ENCODE results near the gene STX8. TPM values are rescaled to one million over a fixed set of nuclear protein-coding genes. Genes with fewer than 3 reads are reported as not detected.

STX8 gene
- total and polyA plus RNA-seq, 8 donors: 21.6 to 559 (median 75.0) TPM

GRCh38 chr17:9414471-9414870 is 161.1 kb downstream of the STX8 start:
- H3K27me3 ChIP-seq: no peaks in the 10 kb centered on the region
- peaks cover 0 to 13% (median 5%) of the 10 kb centered on the region in 4 donors for H3K9me3 ChIP-seq
- H3K4me1 ChIP-seq: peaks cover 0 to 8% (median 3%) of the 10 kb centered on the region in 4 donors
- intact Hi-C loops (cut with DNase I; ENCODE audit: low total_unique reads): no loop called here
- H3K4me3 ChIP-seq: no peak overlapping the region
- TF ChIP-seq CTCF (IDR thresholded peaks at IDR 0.05): no peak
- TF ChIP-seq POLR2AphosphoS5 (IDR thresholded peaks at IDR 0.05): no peak
- no peak for TF ChIP-seq POLR2A (IDR thresholded peaks at IDR 0.05)
- TF ChIP-seq EP300 (IDR thresholded peaks at IDR 0.05): no peak
- 87 to 98% (median 90%) methylated on average over 3 of the region's 3 CpGs for WGBS, 5 donors
- H3K27ac ChIP-seq: no peak overlapping the region
- no peaks in the 10 kb centered on the region for H3K36me3 ChIP-seq
- no peak for DNase-seq

- no peak overlapping the region for H3K27ac ChIP-seq
- H3K27me3 ChIP-seq: no peaks in the 10 kb centered on the region
- no peaks in the 10 kb centered on the region for H3K36me3 ChIP-seq
- intact Hi-C loops (cut with DNase I; ENCODE audit: low total_unique reads): no loop called here
- no peaks in the 10 kb centered on the region for H3K9me3 ChIP-seq
- H3K4me3 ChIP-seq: no peak overlapping the region
- TF ChIP-seq EP300 (IDR thresholded peaks at IDR 0.05) (no peak), POLR2AphosphoS5 (IDR thresholded peaks at IDR 0.05) (no peak), POLR2A (IDR thresholded peaks at IDR 0.05) (no peak), CTCF (IDR thresholded peaks at IDR 0.05) (no peak)
- WGBS, 5 donors: 75 to 82% (median 77%) methylated on average over 2 of the region's 2 CpGs
- peaks cover 0 to 16% (median 9%) of the 10 kb centered on the region in 4 donors for H3K4me1 ChIP-seq
- no peak for DNase-seq
Measured at GRCh38 chr17:9410737-9411136, 164.9 kb downstream of the STX8 start.

- H3K27ac ChIP-seq: no peak overlapping the region
- DNase-seq: no peak
- TF ChIP-seq POLR2A (IDR thresholded peaks at IDR 0.05) (no peak), POLR2AphosphoS5 (IDR thresholded peaks at IDR 0.05) (no peak), CTCF (IDR thresholded peaks at IDR 0.05) (no peak), EP300 (IDR thresholded peaks at IDR 0.05) (no peak)
- intact Hi-C loops (cut with DNase I; ENCODE audit: low total_unique reads): no loop called here
- no peaks in the 10 kb centered on the region for H3K27me3 ChIP-seq
- 68 to 86% (median 74%) methylated on average over 9 of the region's 9 CpGs for WGBS, 5 donors
- H3K4me1 ChIP-seq: peaks cover 0 to 16% (median 9%) of the 10 kb centered on the region in 4 donors
- H3K4me3 ChIP-seq: no peak overlapping the region
- H3K9me3 ChIP-seq: no peaks in the 10 kb centered on the region
- no peaks in the 10 kb centered on the region for H3K36me3 ChIP-seq
Measured at GRCh38 chr17:9410301-9410700, 165.3 kb downstream of the STX8 start.

- Histone ChIP-seq H3K4me3 (no peak overlapping the region), H3K27me3 (no peaks in the 10 kb centered on the region), H3K4me1 (peaks cover 0 to 16% (median 9%) of the 10 kb centered on the region in 4 donors), H3K9me3 (no peaks in the 10 kb centered on the region), H3K27ac (no peak overlapping the region), H3K36me3 (no peaks in the 10 kb centered on the region)
- intact Hi-C loops (cut with DNase I; ENCODE audit: low total_unique reads): no loop called here
- no peak for DNase-seq
- WGBS, 5 donors: 66 to 88% (median 74%) methylated on average over 4 of the region's 4 CpGs
- TF ChIP-seq POLR2AphosphoS5 (IDR thresholded peaks at IDR 0.05): no peak
- no peak for TF ChIP-seq EP300 (IDR thresholded peaks at IDR 0.05)
Measured at GRCh38 chr17:9409878-9410277, 165.7 kb downstream of the STX8 start.

All from stomach (tissue), 9 donors.